Neuronal stem cell (in vitro differentiated cells): Measurements from ENCODE around the gene COMMD10.

Experiments
- DNase-seq: peaks from one replicate; pipeline ENCODE4 v3.0.0-alpha.2; 2013; ENCODE audit warnings: low spot score
- H2AFZ ChIP-seq: one replicate; pipeline ENCODE4 v1.6.1; 2013; ENCODE audit warnings: mild to moderate bottlenecking, low read length, inconsistent platforms
- H2AK5ac ChIP-seq: 2 replicates; pipeline ENCODE4 v1.6.1; 2013; ENCODE audit warnings: low read depth, mild to moderate bottlenecking, inconsistent platforms, low read length, moderate library complexity, mixed read lengths
- H2BK120ac ChIP-seq: 2 replicates; pipeline ENCODE4 v1.6.1; 2013; ENCODE audit warnings: low read depth, mild to moderate bottlenecking, inconsistent platforms, low read length, moderate library complexity, mixed read lengths
- H2BK12ac ChIP-seq: one replicate; pipeline ENCODE4 v1.6.1; 2013; ENCODE audit warnings: low read length, inconsistent platforms
- H2BK15ac ChIP-seq: 2 replicates; pipeline ENCODE4 v1.6.1; 2013; ENCODE audit warnings: mild to moderate bottlenecking, low read length, inconsistent platforms, mixed read lengths
- H2BK5ac ChIP-seq: one replicate; pipeline ENCODE4 v1.6.1; 2013; ENCODE audit warnings: inconsistent platforms, mild to moderate bottlenecking, low read length, moderate library complexity
- H3K14ac ChIP-seq: one replicate; pipeline ENCODE4 v1.6.1; 2013; ENCODE audit warnings: low read length, inconsistent platforms
- H3K18ac ChIP-seq: 2 replicates; pipeline ENCODE4 v1.6.1; 2013; ENCODE audit warnings: low read length, inconsistent platforms
- H3K23ac ChIP-seq: 2 replicates; pipeline ENCODE4 v1.6.1; 2013; ENCODE audit warnings: low read depth, mild to moderate bottlenecking, mixed read lengths, low read length, inconsistent platforms; ENCODE audit not compliant: poor library complexity
- H3K27ac ChIP-seq: replicated peaks from 3 replicates; pipeline ENCODE4 v1.5.1; 2013; ENCODE audit warnings: low read length, inconsistent platforms
- H3K27me3 ChIP-seq, 3 experiments: 2 replicates each; pipeline ENCODE4 v1.6.1; 2013; ENCODE audit warnings: low read length in 3 of 3, mild to moderate bottlenecking in 2 of 3, inconsistent platforms in 1 of 3, low read depth in 1 of 3, mixed read lengths in 1 of 3, moderate library complexity in 1 of 3; ENCODE audit not compliant: control insufficient read depth in 3 of 3, insufficient read depth in 3 of 3
- H3K36me3 ChIP-seq, 2 donors: replicated peaks in 1 of 2; 2 replicates each; pipeline ENCODE4 v1.6.1; 2013; ENCODE audit warnings: low read length in 2 of 2; ENCODE audit not compliant: control insufficient read depth in 2 of 2, insufficient read depth in 2 of 2
- H3K4ac ChIP-seq: 2 replicates; pipeline ENCODE4 v1.6.1; 2013; ENCODE audit warnings: inconsistent platforms, mild to moderate bottlenecking, low read length, moderate library complexity
- H3K4me1 ChIP-seq, 2 donors: 1 replicate in 1 of 2; 2 replicates in 1 of 2; pipeline ENCODE4 v1.6.1; 2013; ENCODE audit warnings: low read length in 2 of 2, low read depth in 1 of 2; ENCODE audit not compliant: control insufficient read depth in 2 of 2, insufficient read depth in 1 of 2
- H3K4me2 ChIP-seq: one replicate; pipeline ENCODE4 v1.6.1; 2013; ENCODE audit warnings: mild to moderate bottlenecking, low read length, inconsistent platforms; ENCODE audit not compliant: insufficient read depth, poor library complexity, severe bottlenecking
- H3K4me3 ChIP-seq, 2 donors: 2 replicates each; pipeline ENCODE4 v1.5.1; 2013; ENCODE audit warnings: low read length in 2 of 2, mild to moderate bottlenecking in 2 of 2, inconsistent platforms in 1 of 2, moderate library complexity in 1 of 2
- H3K79me1 ChIP-seq: one replicate; pipeline ENCODE4 v1.6.1; 2013; ENCODE audit warnings: low read depth, mild to moderate bottlenecking, inconsistent platforms, low read length, moderate library complexity
- H3K9ac ChIP-seq: one replicate; pipeline ENCODE4 v1.6.1; 2013; ENCODE audit warnings: mild to moderate bottlenecking, low read depth, low read length, inconsistent platforms; ENCODE audit not compliant: poor library complexity
- H3K9me3 ChIP-seq, 2 donors: replicated peaks in 1 of 2; 2 replicates each; pipeline versions ENCODE3 to v1.6.1; 2013; ENCODE audit warnings: low read length in 2 of 2, mild to moderate bottlenecking in 2 of 2, inconsistent platforms in 1 of 2, low read depth in 1 of 2, mixed read lengths in 1 of 2, moderate library complexity in 1 of 2; ENCODE audit not compliant: control insufficient read depth in 2 of 2, insufficient read depth in 1 of 2
- H4K8ac ChIP-seq: one replicate; pipeline ENCODE4 v1.6.1; 2013; ENCODE audit warnings: low read depth, mild to moderate bottlenecking, inconsistent platforms, low read length, moderate library complexity
- H4K91ac ChIP-seq: one replicate; pipeline ENCODE4 v1.6.1; 2013; ENCODE audit warnings: low read length, low read depth, mild to moderate bottlenecking, inconsistent platforms; ENCODE audit not compliant: poor library complexity
- WGBS, 2 donors: extraction: QIAGEN DNeasy Blood & Tissue Kit; methylation state at CpG; one replicate each; pipeline ENCODE4 v1.1.7; 2013; ENCODE audit warnings: missing lambda C conversion rate in 2 of 2, mixed read lengths in 1 of 2; ENCODE audit not compliant: insufficient read length in 2 of 2, insufficient replicate concordance in 1 of 2; ENCODE audit errors: extremely low coverage in 2 of 2; 5-methylcytosine and 5-hydroxymethylcytosine counted together

Gene COMMD10

GRCh38 chr5:116301110-116301509 is 216.3 kb downstream of the COMMD10 start:
- H2AK5ac ChIP-seq: no peak overlapping the region
- H3K27me3 ChIP-seq: no peaks in the 10 kb centered on the region
- H2AFZ ChIP-seq: no peak overlapping the region
- no peak overlapping the region for H3K4me3 ChIP-seq
- H2BK12ac ChIP-seq: no peak overlapping the region
- H3K4me2 ChIP-seq: no peak overlapping the region
- H2BK120ac ChIP-seq: no peak overlapping the region
- no peak overlapping the region for H3K14ac ChIP-seq
- no peak overlapping the region for H2BK15ac ChIP-seq
- no peak overlapping the region for H3K9ac ChIP-seq
- no peaks in the 10 kb centered on the region for H3K4me1 ChIP-seq
- no peak overlapping the region for H3K23ac ChIP-seq
- DNase-seq: no peak
- H3K9me3 ChIP-seq: peaks cover 0 to 3% of the 10 kb centered on the region in 2 donors
- whole genome bisulfite sequencing, 2 donors: no CpG with 5 or more reads among the region's 1 CpG
- no peak overlapping the region for H3K4ac ChIP-seq
- peaks cover 4 to 42% of the 10 kb centered on the region in 2 donors for H3K36me3 ChIP-seq
- no peak overlapping the region for H3K18ac ChIP-seq
- no peak overlapping the region for H3K27ac ChIP-seq
- no peak overlapping the region for H4K8ac ChIP-seq
- no peak overlapping the region for H4K91ac ChIP-seq
- no peaks in the 10 kb centered on the region for H3K79me1 ChIP-seq
- H2BK5ac ChIP-seq: no peak overlapping the region

- H3K4me2 ChIP-seq: no peak overlapping the region
- H2BK5ac ChIP-seq: no peak overlapping the region
- H3K79me1 ChIP-seq: no peaks in the 10 kb centered on the region
- H3K14ac ChIP-seq: no peak overlapping the region
- no peak overlapping the region for H3K9ac ChIP-seq
- H2AFZ ChIP-seq: no peak overlapping the region
- no peaks in the 10 kb centered on the region for H3K4me1 ChIP-seq
- H3K36me3 ChIP-seq: peaks cover 6 to 40% of the 10 kb centered on the region in 2 donors
- no peak overlapping the region for H3K4ac ChIP-seq
- no peak overlapping the region for H3K4me3 ChIP-seq
- no peak for DNase-seq
- no peak overlapping the region for H3K27ac ChIP-seq
- H3K18ac ChIP-seq: no peak overlapping the region
- no peak overlapping the region for H2AK5ac ChIP-seq
- H3K27me3 ChIP-seq: no peaks in the 10 kb centered on the region
- H3K23ac ChIP-seq: no peak overlapping the region
- H2BK15ac ChIP-seq: no peak overlapping the region
- no peak overlapping the region for H4K91ac ChIP-seq
- peaks cover 4 to 5% of the 10 kb centered on the region in 2 donors for H3K9me3 ChIP-seq
- no CpG with 5 or more reads among the region's 1 CpG for WGBS, 2 donors
- no peak overlapping the region for H4K8ac ChIP-seq
- H2BK12ac ChIP-seq: no peak overlapping the region
- H2BK120ac ChIP-seq: no peak overlapping the region
These were observed 218.5 kb downstream of the COMMD10 start for GRCh38 chr5:116303340-116303739.

- no peak overlapping the region for H4K8ac ChIP-seq
These were observed 219.0 kb downstream of the COMMD10 start for GRCh38 chr5:116303810-116304209.

GRCh38 chr5:116305899-116306298 is 221.1 kb downstream of the COMMD10 start:
- Histone ChIP-seq H3K36me3 (peaks cover 6 to 29% of the 10 kb centered on the region in 2 donors), H3K27ac (no peak overlapping the region)

More at GRCh38 chr5:116303810-116304209, 219.0 kb downstream of the COMMD10 start:
- Histone ChIP-seq H2BK15ac (no peak overlapping the region), H3K4ac (no peak overlapping the region), H4K91ac (no peak overlapping the region), H3K27ac (no peak overlapping the region), H3K14ac (no peak overlapping the region), H2AK5ac (no peak overlapping the region), H2BK120ac (no peak overlapping the region), H3K18ac (no peak overlapping the region), H3K4me2 (no peak overlapping the region), H2AFZ (no peak overlapping the region), H3K79me1 (no peaks in the 10 kb centered on the region), H3K36me3 (peaks cover 6 to 37% of the 10 kb centered on the region in 2 donors), H3K9ac (no peak overlapping the region), H3K9me3 (peaks cover 4 to 6% of the 10 kb centered on the region in 2 donors), H3K27me3 (no peaks in the 10 kb centered on the region), H2BK5ac (no peak overlapping the region), H3K23ac (no peak overlapping the region), H2BK12ac (no peak overlapping the region), H3K4me3 (no peak overlapping the region), H3K4me1 (no peaks in the 10 kb centered on the region)
- no peak for DNase-seq
- no CpG with 5 or more reads among the region's 4 CpGs for WGBS, 2 donors

More at GRCh38 chr5:116305899-116306298, 221.1 kb downstream of the COMMD10 start:
- no peak overlapping the region for H2BK12ac ChIP-seq
- no peak for DNase-seq
- H2AFZ ChIP-seq: no peak overlapping the region
- peaks cover 4 to 6% of the 10 kb centered on the region in 2 donors for H3K9me3 ChIP-seq
- no peak overlapping the region for H2BK5ac ChIP-seq
- H3K27me3 ChIP-seq: no peaks in the 10 kb centered on the region
- WGBS, 2 donors: no CpG with 5 or more reads among the region's 1 CpG
- H3K9ac ChIP-seq: no peak overlapping the region
- H3K23ac ChIP-seq: no peak overlapping the region
- H3K79me1 ChIP-seq: no peaks in the 10 kb centered on the region
- H3K18ac ChIP-seq: no peak overlapping the region
- H3K14ac ChIP-seq: no peak overlapping the region
- H3K4me3 ChIP-seq: no peak overlapping the region
- no peak overlapping the region for H3K4me2 ChIP-seq
- H2BK120ac ChIP-seq: no peak overlapping the region
- H4K91ac ChIP-seq: no peak overlapping the region
- no peaks in the 10 kb centered on the region for H3K4me1 ChIP-seq
- no peak overlapping the region for H3K4ac ChIP-seq
- H2AK5ac ChIP-seq: no peak overlapping the region
- no peak overlapping the region for H2BK15ac ChIP-seq
- no peak overlapping the region for H4K8ac ChIP-seq
